ENCODE data around the gene CLMN. TPM values are rescaled to one million over a fixed set of nuclear protein-coding genes. Genes with fewer than 3 reads are reported as not detected.

CLMN gene
- total and polyA plus RNA-seq, 2 experiments from 2014 or later = 3.2 to 5.7 TPM

DNA sequence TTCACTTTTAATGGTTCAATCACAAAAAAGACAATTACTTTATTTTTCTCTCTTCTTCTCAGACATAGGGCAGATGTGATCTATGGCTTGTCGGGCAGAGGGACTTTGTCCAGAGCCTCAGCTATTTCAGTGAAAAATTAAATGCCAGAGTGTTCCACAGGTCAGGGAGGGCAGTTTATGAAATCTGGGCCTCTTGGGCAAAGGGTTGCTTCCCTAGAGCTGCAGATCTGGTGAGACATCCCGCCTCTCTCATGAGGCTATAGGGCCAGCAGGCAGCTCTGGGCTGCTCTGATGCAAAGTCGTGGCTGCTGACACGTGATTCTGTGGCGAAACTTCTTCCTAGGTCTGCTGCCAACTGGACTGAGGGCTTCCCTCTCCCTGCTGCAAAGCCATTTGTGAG is 6.0 kb downstream of the CLMN start:
- peaks cover 17% of the 10 kb centered on the region for H3K27me3 ChIP-seq (ENCODE audit: insufficient read depth)
- no peak overlapping the region for H3K27ac ChIP-seq (ENCODE audit: low read depth)
- peaks cover 3% of the 10 kb centered on the region; the same call in 1 of the 2 replicates for H3K4me1 ChIP-seq (ENCODE audit: insufficient read depth)
- no peaks in the 10 kb centered on the region; the same call in 1 of the 3 replicates for H3K36me3 Mint-ChIP-seq (ENCODE audit: low read depth)
- no peak overlapping the region for H3K4me3 ChIP-seq
- no peaks in the 10 kb centered on the region for H3K36me3 ChIP-seq (ENCODE audit: insufficient read depth)
- DNase-seq (ENCODE audit: low spot score) (no peak), ATAC-seq (no peak)
- H3K27ac Mint-ChIP-seq = no peak overlapping the region
- H4K20me1 ChIP-seq (replicated peaks; ENCODE audit: insufficient read depth) = no peaks in the 10 kb centered on the region
- H2AFZ ChIP-seq = no peak overlapping the region
- peaks cover 2% of the 10 kb centered on the region; the same call in 1 of the 3 replicates for H3K9me3 Mint-ChIP-seq
- TF ChIP-seq ZNF114 (CRISPR knock-in tag; IDR thresholded peaks at IDR 0.05) = no peak
- TF ChIP-seq JUNB (IDR thresholded peaks at IDR 0.05; ENCODE audit: unreplicated experiment) = no peak
- no peaks in the 10 kb centered on the region for H3K9me2 ChIP-seq (ENCODE audit: insufficient read depth)
- H3K4me2 ChIP-seq = no peak overlapping the region
- H3F3A ChIP-seq (replicated peaks; ENCODE audit: low read depth) = no peaks in the 10 kb centered on the region
- H3K4me3 Mint-ChIP-seq = no peak overlapping the region
- H3K79me2 ChIP-seq (replicated peaks; ENCODE audit: insufficient read depth) = no peaks in the 10 kb centered on the region
- peaks cover 21% of the 10 kb centered on the region for H3K4me1 Mint-ChIP-seq
- peaks cover 14% of the 10 kb centered on the region for H3K27me3 Mint-ChIP-seq (ENCODE audit: insufficient read depth, low read depth, poor library complexity)

DNA sequence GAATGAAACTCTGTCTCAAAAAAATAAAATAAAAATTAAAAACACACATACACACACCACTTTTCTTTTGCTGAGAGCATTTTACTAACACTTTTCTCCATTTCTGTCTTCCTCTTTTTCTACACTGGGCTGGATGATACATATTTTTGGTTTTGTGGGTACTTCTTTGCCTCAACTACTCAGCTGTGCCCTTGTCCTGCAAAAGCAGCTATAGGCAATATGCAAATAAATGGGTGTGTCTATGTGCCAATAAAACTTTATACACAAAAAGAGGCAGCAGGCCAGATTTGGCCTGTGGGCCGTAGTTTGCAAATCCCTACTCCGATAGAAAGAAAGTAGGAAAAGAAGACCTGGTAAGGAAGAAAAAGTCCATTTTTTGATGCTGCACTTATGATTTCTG is 6.5 kb downstream of the CLMN start:
- no peak overlapping the region for H3K27ac ChIP-seq (ENCODE audit: low read depth)
- no peak overlapping the region for H2AFZ ChIP-seq
- Mint-ChIP-seq H3K27me3 (ENCODE audit: insufficient read depth, low read depth, poor library complexity) (peaks cover 10% of the 10 kb centered on the region), H3K4me1 (peaks cover 18% of the 10 kb centered on the region), H3K36me3 (ENCODE audit: low read depth) (no peaks in the 10 kb centered on the region; the same call in 1 of the 3 replicates), H3K9me3 (peaks cover 2% of the 10 kb centered on the region; the same call in 1 of the 3 replicates), H3K27ac (no peak overlapping the region), H3K4me3 (no peak overlapping the region)
- no peaks in the 10 kb centered on the region for H4K20me1 ChIP-seq (replicated peaks; ENCODE audit: insufficient read depth)
- H3K4me1 ChIP-seq (ENCODE audit: insufficient read depth) = no peaks in the 10 kb centered on the region
- no peak overlapping the region for H3K4me2 ChIP-seq
- no peaks in the 10 kb centered on the region for H3F3A ChIP-seq (replicated peaks; ENCODE audit: low read depth)
- DNase-seq (ENCODE audit: low spot score) (no peak), ATAC-seq (no peak)
- no peaks in the 10 kb centered on the region for H3K79me2 ChIP-seq (replicated peaks; ENCODE audit: insufficient read depth)
- H3K36me3 ChIP-seq (ENCODE audit: insufficient read depth) = no peaks in the 10 kb centered on the region
- H3K9me2 ChIP-seq (ENCODE audit: insufficient read depth) = no peaks in the 10 kb centered on the region
- H3K27me3 ChIP-seq (ENCODE audit: insufficient read depth) = peaks cover 11% of the 10 kb centered on the region
- H3K4me3 ChIP-seq = no peak overlapping the region
- TF ChIP-seq NANOG (IDR thresholded peaks at IDR 0.05; ENCODE audit: borderline replicate concordance) (no peak), CREB1 (CRISPR knock-in tag; IDR thresholded peaks at IDR 0.05; ENCODE audit: low read depth) (no peak), ZNF114 (CRISPR knock-in tag; IDR thresholded peaks at IDR 0.05) (no peak), EZH2 (IDR thresholded peaks at IDR 0.05; ENCODE audit: low read depth, unreplicated experiment) (no peak), STAT1 (IDR thresholded peaks at IDR 0.05; ENCODE audit: unreplicated experiment) (no peak), POLR2AphosphoS5 (IDR thresholded peaks at IDR 0.05; ENCODE audit: low read depth) (no peak)
- TF ChIP-seq, protein P1, sequence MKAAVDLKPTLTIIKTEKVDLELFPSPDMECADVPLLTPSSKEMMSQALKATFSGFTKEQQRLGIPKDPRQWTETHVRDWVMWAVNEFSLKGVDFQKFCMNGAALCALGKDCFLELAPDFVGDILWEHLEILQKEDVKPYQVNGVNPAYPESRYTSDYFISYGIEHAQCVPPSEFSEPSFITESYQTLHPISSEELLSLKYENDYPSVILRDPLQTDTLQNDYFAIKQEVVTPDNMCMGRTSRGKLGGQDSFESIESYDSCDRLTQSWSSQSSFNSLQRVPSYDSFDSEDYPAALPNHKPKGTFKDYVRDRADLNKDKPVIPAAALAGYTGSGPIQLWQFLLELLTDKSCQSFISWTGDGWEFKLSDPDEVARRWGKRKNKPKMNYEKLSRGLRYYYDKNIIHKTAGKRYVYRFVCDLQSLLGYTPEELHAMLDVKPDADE (IDR thresholded peaks at IDR 0.05) = no peak
- TF ChIP-seq, protein P2, sequence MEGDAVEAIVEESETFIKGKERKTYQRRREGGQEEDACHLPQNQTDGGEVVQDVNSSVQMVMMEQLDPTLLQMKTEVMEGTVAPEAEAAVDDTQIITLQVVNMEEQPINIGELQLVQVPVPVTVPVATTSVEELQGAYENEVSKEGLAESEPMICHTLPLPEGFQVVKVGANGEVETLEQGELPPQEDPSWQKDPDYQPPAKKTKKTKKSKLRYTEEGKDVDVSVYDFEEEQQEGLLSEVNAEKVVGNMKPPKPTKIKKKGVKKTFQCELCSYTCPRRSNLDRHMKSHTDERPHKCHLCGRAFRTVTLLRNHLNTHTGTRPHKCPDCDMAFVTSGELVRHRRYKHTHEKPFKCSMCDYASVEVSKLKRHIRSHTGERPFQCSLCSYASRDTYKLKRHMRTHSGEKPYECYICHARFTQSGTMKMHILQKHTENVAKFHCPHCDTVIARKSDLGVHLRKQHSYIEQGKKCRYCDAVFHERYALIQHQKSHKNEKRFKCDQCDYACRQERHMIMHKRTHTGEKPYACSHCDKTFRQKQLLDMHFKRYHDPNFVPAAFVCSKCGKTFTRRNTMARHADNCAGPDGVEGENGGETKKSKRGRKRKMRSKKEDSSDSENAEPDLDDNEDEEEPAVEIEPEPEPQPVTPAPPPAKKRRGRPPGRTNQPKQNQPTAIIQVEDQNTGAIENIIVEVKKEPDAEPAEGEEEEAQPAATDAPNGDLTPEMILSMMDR (conservative IDR thresholded peaks at IDR 0.05; ENCODE audit: low read depth in 2 of 2) = no peak
- TF ChIP-seq, protein P3, sequence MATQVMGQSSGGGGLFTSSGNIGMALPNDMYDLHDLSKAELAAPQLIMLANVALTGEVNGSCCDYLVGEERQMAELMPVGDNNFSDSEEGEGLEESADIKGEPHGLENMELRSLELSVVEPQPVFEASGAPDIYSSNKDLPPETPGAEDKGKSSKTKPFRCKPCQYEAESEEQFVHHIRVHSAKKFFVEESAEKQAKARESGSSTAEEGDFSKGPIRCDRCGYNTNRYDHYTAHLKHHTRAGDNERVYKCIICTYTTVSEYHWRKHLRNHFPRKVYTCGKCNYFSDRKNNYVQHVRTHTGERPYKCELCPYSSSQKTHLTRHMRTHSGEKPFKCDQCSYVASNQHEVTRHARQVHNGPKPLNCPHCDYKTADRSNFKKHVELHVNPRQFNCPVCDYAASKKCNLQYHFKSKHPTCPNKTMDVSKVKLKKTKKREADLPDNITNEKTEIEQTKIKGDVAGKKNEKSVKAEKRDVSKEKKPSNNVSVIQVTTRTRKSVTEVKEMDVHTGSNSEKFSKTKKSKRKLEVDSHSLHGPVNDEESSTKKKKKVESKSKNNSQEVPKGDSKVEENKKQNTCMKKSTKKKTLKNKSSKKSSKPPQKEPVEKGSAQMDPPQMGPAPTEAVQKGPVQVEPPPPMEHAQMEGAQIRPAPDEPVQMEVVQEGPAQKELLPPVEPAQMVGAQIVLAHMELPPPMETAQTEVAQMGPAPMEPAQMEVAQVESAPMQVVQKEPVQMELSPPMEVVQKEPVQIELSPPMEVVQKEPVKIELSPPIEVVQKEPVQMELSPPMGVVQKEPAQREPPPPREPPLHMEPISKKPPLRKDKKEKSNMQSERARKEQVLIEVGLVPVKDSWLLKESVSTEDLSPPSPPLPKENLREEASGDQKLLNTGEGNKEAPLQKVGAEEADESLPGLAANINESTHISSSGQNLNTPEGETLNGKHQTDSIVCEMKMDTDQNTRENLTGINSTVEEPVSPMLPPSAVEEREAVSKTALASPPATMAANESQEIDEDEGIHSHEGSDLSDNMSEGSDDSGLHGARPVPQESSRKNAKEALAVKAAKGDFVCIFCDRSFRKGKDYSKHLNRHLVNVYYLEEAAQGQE (IDR thresholded peaks at IDR 0.05; ENCODE audit: unreplicated experiment) = no peak
